HUES48 (cell line): ENCODE results near the gene TCP11L2.

ENCODE experiments used
- H3K27ac ChIP-seq: one replicate; pipeline ENCODE4 v1.7.0; 2013; ENCODE audit warnings: low read depth, low read length, inconsistent platforms
- H3K27me3 ChIP-seq: 2 replicates; pipeline ENCODE4 v1.6.1; 2013; ENCODE audit warnings: mild to moderate bottlenecking, low read length; ENCODE audit not compliant: control insufficient read depth, insufficient read depth
- H3K36me3 ChIP-seq: 2 replicates; pipeline ENCODE4 v1.6.1; 2013; ENCODE audit warnings: low read length; ENCODE audit not compliant: control insufficient read depth, insufficient read depth
- H3K4me1 ChIP-seq: 2 replicates; pipeline ENCODE4 v1.6.1; 2013; ENCODE audit warnings: mild to moderate bottlenecking, low read length; ENCODE audit not compliant: control insufficient read depth, insufficient read depth
- H3K4me3 ChIP-seq: 2 replicates; pipeline ENCODE4 v1.5.1; 2013; ENCODE audit warnings: mild to moderate bottlenecking, low read depth, low read length
- H3K9ac ChIP-seq: 2 replicates; pipeline ENCODE4 v1.6.1; 2013; ENCODE audit warnings: mild to moderate bottlenecking, low read depth, low read length, moderate library complexity
- H3K9me3 ChIP-seq: 2 replicates; pipeline ENCODE4 v1.6.1; 2013; ENCODE audit warnings: low read length; ENCODE audit not compliant: control insufficient read depth, insufficient read depth

The TCP11L2 gene

DNA sequence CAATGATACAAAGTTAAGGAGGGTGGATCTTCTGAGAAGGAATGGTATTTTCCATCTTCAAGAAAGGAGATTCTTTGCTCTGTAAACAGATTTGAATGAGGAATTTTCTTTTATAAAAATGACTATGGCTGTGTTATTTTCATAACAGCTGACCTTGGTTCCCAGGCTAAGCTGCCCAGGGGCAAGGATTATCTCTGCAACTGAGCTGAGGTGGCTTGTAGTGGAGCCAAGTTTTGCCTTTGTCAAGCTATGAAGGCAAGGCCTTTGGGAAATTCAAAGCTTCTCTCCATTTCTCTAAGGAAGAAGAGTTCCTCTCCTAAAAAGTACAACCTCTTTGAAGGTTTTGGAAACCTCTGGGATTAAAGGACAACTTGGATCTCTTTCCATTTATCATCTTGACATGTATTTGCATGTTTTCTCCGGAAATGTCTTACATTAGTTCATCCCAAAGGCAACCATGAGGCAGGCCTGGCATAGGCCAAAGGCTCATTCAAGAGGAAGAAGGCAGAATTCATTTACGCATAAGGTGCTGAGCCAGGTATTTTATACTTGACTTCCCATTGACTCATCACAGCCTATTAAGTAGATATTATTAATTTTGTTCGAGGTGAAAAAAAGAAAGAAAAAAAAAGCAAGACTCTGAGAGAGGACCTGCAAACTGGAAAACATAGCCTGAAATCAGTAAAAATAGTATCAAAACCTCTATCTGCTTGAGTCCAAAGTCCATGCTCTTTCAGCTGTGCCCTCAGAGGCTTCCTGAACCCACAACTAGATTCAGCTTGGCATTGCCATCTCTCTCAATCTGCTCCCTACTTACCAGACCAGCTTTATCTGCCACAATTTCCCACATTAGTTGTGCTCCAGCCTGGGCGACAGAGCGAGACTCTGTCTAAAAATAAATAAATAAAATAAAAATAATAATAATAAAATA is 30.7 kb upstream of the TCP11L2 start:
- Histone ChIP-seq H3K9ac (no peak overlapping the region), H3K9me3 (no peaks in the 10 kb centered on the region), H3K27me3 (no peaks in the 10 kb centered on the region), H3K4me1 (no peaks in the 10 kb centered on the region), H3K4me3 (no peak overlapping the region), H3K27ac (no peak overlapping the region), H3K36me3 (no peaks in the 10 kb centered on the region)

DNA sequence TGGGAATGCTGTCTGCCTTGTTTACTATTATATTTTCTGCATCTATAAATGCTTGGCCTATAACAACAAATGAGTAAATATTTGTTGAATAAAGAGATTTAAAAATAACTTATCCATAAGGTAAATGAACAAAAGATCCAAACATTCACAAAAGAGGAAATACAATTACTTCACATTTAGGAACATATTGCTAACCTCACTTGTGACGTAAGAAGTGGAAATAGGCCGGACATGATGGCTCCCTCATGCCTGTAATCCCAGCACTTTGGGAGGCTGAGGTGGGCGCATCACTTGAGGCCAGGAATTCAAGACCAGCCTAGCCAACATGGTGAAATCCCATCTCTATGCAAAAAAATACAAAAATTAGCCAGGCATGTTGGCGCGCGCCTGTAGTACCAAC is 29.0 kb upstream of the TCP11L2 start:
- Histone ChIP-seq H3K9me3 (no peaks in the 10 kb centered on the region), H3K27me3 (no peaks in the 10 kb centered on the region), H3K27ac (no peak overlapping the region), H3K36me3 (no peaks in the 10 kb centered on the region), H3K4me1 (no peaks in the 10 kb centered on the region), H3K9ac (no peak overlapping the region), H3K4me3 (no peak overlapping the region)

DNA sequence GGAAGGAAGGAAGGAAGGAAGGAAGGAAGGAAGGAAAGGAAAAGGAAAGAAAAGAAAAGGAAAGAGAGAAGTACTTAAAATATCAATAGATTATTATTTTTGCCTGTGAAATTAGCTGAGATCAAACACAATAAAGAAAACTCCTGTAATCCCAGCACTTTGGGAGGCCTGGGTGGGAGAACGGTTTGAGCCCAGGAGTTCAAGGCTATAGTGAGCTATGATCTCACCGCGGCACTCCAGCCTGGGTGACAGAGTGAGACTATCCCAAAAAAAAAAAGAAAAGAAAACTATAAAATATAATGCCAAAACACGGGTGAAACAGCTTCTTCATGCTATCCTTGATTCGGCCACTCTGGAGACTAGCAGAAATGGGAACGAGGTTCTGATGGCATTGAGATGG is 28.5 kb upstream of the TCP11L2 start:
- Histone ChIP-seq H3K9me3 (no peaks in the 10 kb centered on the region), H3K27ac (no peak overlapping the region), H3K36me3 (no peaks in the 10 kb centered on the region), H3K27me3 (no peaks in the 10 kb centered on the region), H3K9ac (no peak overlapping the region), H3K4me1 (no peaks in the 10 kb centered on the region), H3K4me3 (no peak overlapping the region)

DNA sequence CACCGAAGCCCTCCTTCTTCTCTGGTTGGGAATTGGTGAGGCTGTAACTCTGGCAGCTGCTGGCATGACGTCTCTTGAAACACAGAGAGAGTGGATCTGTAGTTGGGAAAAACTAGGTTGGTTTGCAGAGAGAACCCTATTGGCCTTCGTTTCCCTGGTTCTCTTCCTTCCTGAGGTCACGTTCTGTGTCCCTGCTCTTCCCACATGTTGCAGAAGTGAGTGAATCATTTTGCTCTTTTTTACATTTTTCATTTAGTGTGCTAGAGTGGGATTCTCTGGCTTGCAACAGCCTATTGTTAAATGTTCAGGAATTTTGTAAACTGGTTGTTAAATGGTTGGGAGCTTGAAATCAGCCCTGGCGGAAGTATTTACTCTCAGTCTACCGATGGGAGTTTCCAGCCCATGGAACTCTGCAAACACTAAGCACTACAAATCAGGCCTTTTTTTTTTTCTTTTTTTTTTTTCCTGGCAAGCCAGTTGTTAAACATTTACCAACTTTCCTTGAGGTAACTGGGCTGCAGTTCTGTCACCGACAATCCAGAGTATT is 27.9 kb upstream of the TCP11L2 start:
- H3K9ac ChIP-seq = no peak overlapping the region
- H3K9me3 ChIP-seq = no peaks in the 10 kb centered on the region
- no peaks in the 10 kb centered on the region for H3K36me3 ChIP-seq
- H3K4me3 ChIP-seq = no peak overlapping the region
- no peaks in the 10 kb centered on the region for H3K4me1 ChIP-seq
- no peaks in the 10 kb centered on the region for H3K27me3 ChIP-seq
- no peak overlapping the region for H3K27ac ChIP-seq

DNA sequence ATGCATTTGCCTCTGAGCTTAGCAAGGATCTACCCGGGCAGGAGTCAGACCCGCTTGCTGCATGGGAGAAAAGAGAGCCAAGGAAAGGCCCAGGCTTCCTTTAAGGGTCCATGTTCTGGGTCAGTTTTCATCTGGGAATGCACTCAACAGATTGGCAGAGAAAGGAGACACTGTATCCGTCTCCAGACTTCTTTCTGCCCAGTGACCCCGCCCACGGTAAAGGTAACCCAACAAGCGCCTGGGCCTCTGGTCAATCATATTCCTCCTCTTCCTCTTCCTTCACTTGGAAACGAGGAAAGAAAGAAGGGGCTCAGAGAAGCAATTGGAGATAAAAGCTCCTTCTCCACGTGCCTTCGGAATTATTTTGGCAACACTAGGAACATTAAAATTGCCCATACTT is 27.1 kb upstream of the TCP11L2 start:
- no peaks in the 10 kb centered on the region for H3K4me1 ChIP-seq
- no peaks in the 10 kb centered on the region for H3K9me3 ChIP-seq
- no peaks in the 10 kb centered on the region for H3K27me3 ChIP-seq
- H3K4me3 ChIP-seq = no peak overlapping the region
- H3K36me3 ChIP-seq = no peaks in the 10 kb centered on the region
- H3K27ac ChIP-seq = no peak overlapping the region
- no peak overlapping the region for H3K9ac ChIP-seq

DNA sequence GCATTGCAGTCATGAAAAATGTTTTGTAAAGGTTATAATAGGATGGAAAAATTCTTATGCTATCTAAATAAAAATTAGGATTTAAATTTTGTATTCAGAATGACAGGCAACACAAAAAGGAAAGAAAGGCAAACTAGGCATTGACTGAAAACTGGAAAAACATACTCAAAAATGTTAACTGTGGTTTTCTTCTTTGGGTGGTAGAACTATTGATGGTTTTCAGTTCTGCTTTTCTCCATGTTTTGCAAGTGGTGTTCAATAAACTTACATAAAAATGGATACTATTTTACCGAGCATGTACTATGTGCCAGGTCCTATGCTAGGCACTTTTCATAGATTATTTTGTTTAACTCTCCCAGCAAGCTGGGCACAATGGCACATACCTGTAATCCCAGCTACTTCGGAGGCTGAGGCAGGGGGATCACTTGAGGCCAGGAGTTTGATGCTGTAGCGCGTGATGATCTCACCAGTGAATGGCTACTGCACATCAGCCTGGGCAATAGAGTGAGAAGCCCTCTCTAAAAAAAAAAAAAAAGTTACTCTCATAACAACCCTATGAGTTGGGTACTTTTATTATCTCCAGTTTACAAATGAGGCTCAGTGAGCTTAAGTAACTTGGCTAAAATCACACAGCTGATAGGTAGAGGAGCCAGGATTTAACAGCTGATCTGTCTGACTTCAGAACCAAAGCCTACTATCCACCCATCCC is 26.3 kb upstream of the TCP11L2 start:
- Histone ChIP-seq H3K36me3 (no peaks in the 10 kb centered on the region), H3K9me3 (no peaks in the 10 kb centered on the region), H3K4me3 (no peak overlapping the region), H3K27me3 (no peaks in the 10 kb centered on the region), H3K9ac (no peak overlapping the region), H3K27ac (no peak overlapping the region), H3K4me1 (no peaks in the 10 kb centered on the region)

DNA sequence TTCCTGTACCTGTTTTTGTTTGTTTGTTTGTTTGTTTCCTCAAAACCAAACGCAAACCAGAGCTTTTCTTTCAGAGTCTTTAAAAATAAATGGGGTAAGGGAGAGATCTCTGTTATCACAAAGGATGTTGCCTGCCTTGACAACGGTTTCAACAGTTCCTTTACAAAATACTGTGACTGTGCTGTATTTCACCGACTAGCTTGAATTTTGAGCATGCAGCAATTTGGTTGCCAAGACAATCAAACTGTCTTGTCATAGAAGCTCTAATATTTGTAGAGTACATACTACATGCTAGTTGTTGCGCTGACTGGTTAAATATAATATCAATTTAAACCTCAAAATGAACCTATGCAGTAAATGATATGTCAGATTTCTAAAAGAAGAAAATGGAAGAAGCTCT is 22.4 kb upstream of the TCP11L2 start:
- Histone ChIP-seq H3K36me3 (no peaks in the 10 kb centered on the region), H3K27ac (no peak overlapping the region), H3K9me3 (no peaks in the 10 kb centered on the region), H3K4me3 (no peak overlapping the region), H3K9ac (no peak overlapping the region), H3K27me3 (no peaks in the 10 kb centered on the region), H3K4me1 (no peaks in the 10 kb centered on the region)

DNA sequence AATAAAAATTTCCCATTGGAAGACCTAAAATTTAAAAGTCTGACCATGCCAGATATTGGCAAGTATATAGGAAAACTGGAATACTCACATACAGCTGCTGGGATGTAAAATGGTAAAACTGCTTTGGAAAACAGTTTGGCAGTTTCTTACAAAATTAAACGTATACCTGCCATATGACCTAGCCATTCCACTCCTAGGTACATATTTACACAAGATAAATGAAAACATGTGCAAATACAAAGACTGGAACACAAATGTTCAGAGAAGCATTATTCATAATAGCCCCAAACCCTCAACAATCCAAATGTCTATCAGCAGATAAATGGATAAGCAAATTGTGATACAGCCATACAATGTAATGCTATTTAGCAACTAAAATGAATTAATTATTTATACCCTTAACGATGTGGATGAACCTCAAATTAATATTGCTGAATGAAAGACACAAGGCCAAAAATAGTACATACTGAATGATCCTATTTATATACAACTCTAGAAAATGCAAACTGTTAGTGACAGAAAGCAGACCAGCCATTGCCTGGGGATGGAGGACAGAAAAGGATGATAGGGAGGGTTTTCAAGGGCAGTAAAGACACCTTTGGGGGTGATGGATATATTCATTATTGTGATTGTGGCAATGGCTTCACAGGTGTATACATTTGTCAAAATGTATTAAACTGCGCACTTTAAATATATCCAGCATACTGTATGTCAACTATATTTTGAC is 21.3 kb upstream of the TCP11L2 start:
- H3K36me3 ChIP-seq = no peaks in the 10 kb centered on the region
- no peak overlapping the region for H3K9ac ChIP-seq
- no peak overlapping the region for H3K27ac ChIP-seq
- no peaks in the 10 kb centered on the region for H3K4me1 ChIP-seq
- no peaks in the 10 kb centered on the region for H3K9me3 ChIP-seq
- no peak overlapping the region for H3K4me3 ChIP-seq
- H3K27me3 ChIP-seq = no peaks in the 10 kb centered on the region

DNA sequence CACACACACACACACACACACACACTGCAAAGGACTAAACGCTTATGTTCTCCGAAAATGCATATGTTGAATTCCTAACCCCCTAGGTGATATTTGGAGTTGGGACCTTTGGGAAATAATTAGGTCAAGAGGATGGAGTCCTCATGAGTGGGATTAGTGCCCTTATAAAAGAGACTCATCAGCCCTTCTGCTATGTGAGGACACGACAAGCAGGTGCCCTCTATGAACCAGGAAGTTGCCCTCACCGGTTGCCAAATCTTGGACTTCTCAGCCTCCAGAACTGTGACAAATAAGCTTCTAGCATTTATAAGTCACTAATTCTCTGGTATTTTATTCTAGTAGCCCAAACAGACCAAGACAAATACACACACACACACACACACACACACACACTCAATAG is 20.7 kb upstream of the TCP11L2 start:
- H3K27ac ChIP-seq = no peak overlapping the region
- no peak overlapping the region for H3K9ac ChIP-seq
- H3K4me3 ChIP-seq = no peak overlapping the region
- no peaks in the 10 kb centered on the region for H3K36me3 ChIP-seq
- H3K27me3 ChIP-seq = no peaks in the 10 kb centered on the region
- H3K4me1 ChIP-seq = no peaks in the 10 kb centered on the region
- H3K9me3 ChIP-seq = no peaks in the 10 kb centered on the region

DNA sequence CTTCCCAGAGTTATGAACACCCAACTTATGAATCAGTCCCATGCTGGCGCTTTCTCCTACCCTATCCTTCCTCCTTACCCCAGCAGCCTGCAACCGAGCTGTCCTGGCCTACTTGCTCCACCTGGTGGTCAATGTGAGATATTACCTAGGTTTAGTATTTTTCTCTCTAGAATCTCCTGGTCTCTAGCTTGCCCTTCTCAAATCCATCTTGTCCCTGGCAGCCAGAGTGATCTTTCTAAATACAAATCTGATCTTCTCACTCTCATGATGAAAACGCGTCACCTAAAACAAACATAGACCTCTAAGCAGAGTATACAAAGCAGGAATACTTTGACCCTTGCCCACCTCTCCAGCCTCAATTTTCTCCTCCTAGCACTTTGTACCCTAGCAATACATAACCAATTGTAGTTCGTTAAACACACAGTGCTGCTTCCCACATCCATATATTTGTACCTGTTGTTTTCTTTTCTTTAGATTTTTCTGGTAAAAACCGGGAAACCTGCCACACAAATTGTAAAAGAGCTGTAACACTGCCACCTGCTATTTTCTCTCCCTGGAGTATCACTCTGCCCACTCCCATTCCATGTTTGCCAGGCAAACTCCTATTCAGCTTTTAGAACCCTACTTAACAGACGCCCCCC is 20.0 kb upstream of the TCP11L2 start:
- H3K9ac ChIP-seq = no peak overlapping the region
- H3K4me3 ChIP-seq = no peak overlapping the region
- no peaks in the 10 kb centered on the region for H3K9me3 ChIP-seq
- H3K36me3 ChIP-seq = no peaks in the 10 kb centered on the region
- H3K27me3 ChIP-seq = no peaks in the 10 kb centered on the region
- H3K27ac ChIP-seq = no peak overlapping the region
- no peaks in the 10 kb centered on the region for H3K4me1 ChIP-seq
